Measurements from ENCODE around the gene HPGD.

The HPGD gene

GRCh38 chr4:174520660-174521059 lies 1.6 kb downstream of the HPGD start:
- DNase-seq (ENCODE audit: low read depth): no peak
- no peak overlapping the region for H3K4me3 ChIP-seq (ENCODE audit: control insufficient read depth, low read depth, low read length)
- no peak for TF ChIP-seq CTCF (conservative IDR thresholded peaks at IDR 0.05; ENCODE audit: control insufficient read depth, insufficient read depth, low read depth, low read length)

GRCh38 chr4:174517502-174518445 lies 4.5 kb downstream of the HPGD start:
- no peak for TF ChIP-seq CTCF (conservative IDR thresholded peaks at IDR 0.05; ENCODE audit: control insufficient read depth, insufficient read depth, low read depth, low read length)
- DNase-seq (ENCODE audit: low read depth): peak; percentile 45

GRCh38 chr4:174516794-174517193 lies 5.5 kb downstream of the HPGD start:
- no peak overlapping the region for H3K4me3 ChIP-seq (ENCODE audit: control insufficient read depth, low read depth, low read length)
- DNase-seq (ENCODE audit: low read depth): no peak
- TF ChIP-seq CTCF (conservative IDR thresholded peaks at IDR 0.05; ENCODE audit: control insufficient read depth, insufficient read depth, low read depth, low read length): no peak

More at GRCh38 chr4:174517502-174518445, 4.5 kb downstream of the HPGD start:
- H3K4me3 ChIP-seq (ENCODE audit: control insufficient read depth, low read depth, low read length): no peak overlapping the region

- no peak for DNase-seq (ENCODE audit: low read depth)
- no peak overlapping the region for H3K4me3 ChIP-seq (ENCODE audit: control insufficient read depth, low read depth, low read length)
- TF ChIP-seq CTCF (conservative IDR thresholded peaks at IDR 0.05; ENCODE audit: control insufficient read depth, insufficient read depth, low read depth, low read length): no peak
Observed at GRCh38 chr4:174516345-174516744, 5.9 kb downstream of the HPGD start.

GRCh38 chr4:174512745-174513144 lies 9.5 kb downstream of the HPGD start:
- no peak for DNase-seq (ENCODE audit: low read depth)
- no peak for TF ChIP-seq CTCF (conservative IDR thresholded peaks at IDR 0.05; ENCODE audit: control insufficient read depth, insufficient read depth, low read depth, low read length)
- no peak overlapping the region for H3K4me3 ChIP-seq (ENCODE audit: control insufficient read depth, low read depth, low read length)

- TF ChIP-seq CTCF (conservative IDR thresholded peaks at IDR 0.05; ENCODE audit: control insufficient read depth, insufficient read depth, low read depth, low read length): no peak
- no peak for DNase-seq (ENCODE audit: low read depth)
- H3K4me3 ChIP-seq (ENCODE audit: control insufficient read depth, low read depth, low read length): no peak overlapping the region
Observed at GRCh38 chr4:174505892-174506291, 16.4 kb downstream of the HPGD start.
